GM18867 (cell line): ENCODE measurements around the gene PLCG2.

Experiments
- ATAC-seq: cut with Tn5 transposase; IDR thresholded peaks from one replicate; pipeline ENCODE4 v1.9.1; 2021; ENCODE audit warnings: mild to moderate bottlenecking, moderate library complexity; ENCODE audit not compliant: unreplicated experiment

Gene PLCG2

GRCh38 chr16:81904320-81904719 is 125.2 kb downstream of the PLCG2 start:
- no peak for ATAC-seq

DNA sequence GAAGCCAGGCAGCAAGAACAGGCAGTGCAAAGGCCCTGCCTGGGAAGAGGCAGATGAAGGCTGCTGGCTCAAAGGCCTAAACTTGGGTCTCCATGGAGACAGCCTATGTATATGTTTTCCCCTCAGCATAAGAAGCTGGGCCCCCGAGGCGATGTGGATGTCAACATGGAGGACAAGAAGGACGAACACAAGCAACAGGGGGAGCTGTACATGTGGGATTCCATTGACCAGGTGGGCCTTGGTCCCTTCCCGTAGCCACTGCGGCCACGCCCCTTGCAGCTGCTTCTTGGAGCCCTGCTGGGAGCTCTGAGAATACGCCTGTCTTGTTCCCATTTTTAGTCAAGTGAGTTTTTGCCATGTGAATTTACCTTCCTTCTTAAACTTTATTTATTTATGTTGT is 126.2 kb downstream of the PLCG2 start:
- no peak for ATAC-seq

DNA sequence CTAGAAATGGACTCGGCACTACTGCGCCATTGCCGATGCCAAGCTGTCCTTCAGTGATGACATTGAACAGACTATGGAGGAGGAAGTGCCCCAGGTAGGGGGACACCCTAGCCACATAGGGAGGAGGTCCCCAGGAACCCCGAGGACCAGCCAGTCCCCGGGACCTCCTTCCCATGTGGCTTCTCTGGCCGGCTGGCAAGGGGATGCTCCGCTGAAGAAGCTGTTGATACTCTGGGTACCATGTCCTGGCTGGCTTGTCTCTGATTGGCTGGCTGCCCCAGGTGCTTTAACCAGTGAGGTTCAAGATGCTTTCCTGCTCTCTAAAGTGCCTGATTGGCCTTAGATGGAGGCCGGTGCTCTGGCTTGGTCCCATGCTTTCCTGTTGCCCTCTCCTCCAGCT is 128.6 kb downstream of the PLCG2 start:
- ATAC-seq: no peak

- ATAC-seq: no peak
These were observed 129.6 kb downstream of the PLCG2 start for GRCh38 chr16:81908466-81909262.

- no peak for ATAC-seq
These were observed 131.3 kb downstream of the PLCG2 start for GRCh38 chr16:81910366-81910885.

DNA sequence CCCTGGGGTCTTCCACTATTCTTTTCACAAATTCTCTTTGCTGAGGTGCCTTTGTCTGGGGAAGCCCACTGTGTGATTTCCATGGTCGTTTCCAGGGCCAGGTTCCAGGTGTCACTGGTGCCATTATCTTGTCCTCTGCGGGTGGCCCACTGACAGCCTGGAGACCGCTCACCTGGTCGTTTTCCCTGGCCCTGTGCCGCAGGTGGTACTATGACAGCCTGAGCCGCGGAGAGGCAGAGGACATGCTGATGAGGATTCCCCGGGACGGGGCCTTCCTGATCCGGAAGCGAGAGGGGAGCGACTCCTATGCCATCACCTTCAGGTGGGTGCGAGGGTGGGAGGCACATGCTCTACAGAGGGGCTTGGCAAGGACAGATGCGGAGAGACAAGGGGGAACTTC is 133.3 kb downstream of the PLCG2 start:
- no peak for ATAC-seq

GRCh38 chr16:81913222-81913621 is 134.1 kb downstream of the PLCG2 start:
- ATAC-seq: no peak

GRCh38 chr16:81917375-81917774 is 138.3 kb downstream of the PLCG2 start:
- ATAC-seq: no peak

DNA sequence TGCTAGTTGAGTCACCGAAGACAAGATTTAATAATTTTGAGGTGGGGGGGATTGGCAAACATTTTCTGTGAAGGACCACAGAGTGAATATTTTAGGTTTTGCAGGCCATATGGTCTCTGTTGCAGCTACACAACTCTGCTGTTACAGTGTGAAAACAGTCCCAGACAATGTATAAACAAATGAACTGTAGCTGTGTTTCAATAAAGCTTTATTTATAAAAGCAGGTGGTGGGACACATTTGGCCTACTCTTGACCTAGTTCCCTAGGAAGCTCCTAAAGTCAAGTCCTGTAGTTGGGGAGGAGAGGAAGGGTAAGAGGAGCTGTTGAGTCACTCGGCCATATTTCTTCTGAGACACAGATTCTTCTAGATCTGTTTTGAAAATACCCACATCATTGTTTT is 139.8 kb downstream of the PLCG2 start:
- no peak for ATAC-seq

DNA sequence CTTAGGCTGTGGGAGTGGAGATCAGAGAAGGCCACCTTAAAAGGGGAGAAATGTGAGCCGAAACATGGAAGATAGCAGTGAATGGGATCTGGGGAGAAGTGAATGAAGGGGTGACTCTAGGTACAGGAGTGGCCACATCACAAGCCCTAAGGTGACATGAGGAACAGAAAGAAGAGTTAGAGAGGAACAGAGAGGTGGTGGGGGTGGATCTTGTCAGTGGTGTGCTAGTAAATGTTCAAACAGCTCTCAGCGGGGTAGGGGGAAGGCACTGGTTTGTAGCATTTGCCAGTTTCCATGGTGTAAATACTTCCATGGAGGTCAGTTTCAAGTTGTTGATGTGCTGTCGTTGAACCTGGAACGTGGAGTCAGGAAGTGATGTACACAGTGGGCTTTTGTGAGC is 141.4 kb downstream of the PLCG2 start:
- ATAC-seq: no peak

DNA sequence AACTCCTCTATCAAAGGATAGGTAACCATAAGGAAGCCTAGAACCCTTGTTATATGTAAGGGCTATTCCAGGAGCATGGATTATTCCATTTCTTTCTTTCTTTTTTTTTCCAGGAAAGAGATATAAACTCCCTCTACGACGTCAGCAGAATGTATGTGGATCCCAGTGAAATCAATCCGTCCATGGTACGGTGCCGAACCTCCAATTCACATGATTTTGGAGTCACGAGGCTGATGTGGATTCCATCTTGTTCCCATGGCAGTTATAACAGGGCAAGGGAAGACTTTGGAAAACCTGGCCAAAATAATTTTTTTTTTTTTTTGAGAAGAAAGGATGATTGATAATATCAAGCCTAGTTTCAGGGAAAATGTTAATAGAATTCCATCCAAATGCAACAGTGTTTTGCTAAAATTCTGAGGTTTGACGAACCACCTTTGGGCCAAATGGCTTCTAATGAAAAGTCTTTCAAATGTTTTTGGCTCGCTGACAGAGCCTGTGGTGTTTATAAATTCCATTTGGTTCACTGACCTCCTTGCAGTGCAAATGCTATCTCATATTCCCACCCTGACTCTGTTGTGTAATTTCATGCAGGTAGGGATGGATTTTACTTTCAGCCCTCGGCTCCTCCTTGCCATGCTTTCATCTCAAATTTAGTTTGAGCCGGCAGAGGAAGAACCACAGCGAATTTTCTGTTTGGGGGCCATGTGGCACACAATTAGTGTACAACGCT is 142.2 kb downstream of the PLCG2 start:
- no peak for ATAC-seq

GRCh38 chr16:81921843-81922584 is 142.9 kb downstream of the PLCG2 start:
- no peak for ATAC-seq

GRCh38 chr16:81923296-81923695 is 144.2 kb downstream of the PLCG2 start:
- ATAC-seq: no peak

GRCh38 chr16:81925016-81925415 is 145.9 kb downstream of the PLCG2 start:
- ATAC-seq: no peak

DNA sequence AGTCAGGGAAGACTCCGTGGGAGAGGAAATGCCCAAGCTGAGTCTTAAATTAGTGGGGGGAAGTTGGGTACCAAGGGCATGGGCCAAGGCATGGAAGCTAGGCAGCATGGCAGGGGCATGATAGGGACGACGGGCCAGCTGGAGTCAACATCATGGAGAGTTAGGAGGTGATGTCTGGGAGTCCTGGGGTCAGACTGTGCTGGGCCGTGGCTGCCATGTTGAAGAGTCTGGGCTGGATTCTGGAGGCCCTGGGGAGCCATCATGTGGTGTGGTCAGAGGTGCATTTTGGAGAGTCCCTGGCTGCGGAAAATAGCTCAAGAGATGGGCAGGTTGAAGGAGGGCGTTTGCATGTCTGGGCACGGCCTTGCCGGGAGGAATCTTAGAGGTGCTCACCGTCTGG is 146.9 kb downstream of the PLCG2 start:
- no peak for ATAC-seq

GRCh38 chr16:81927561-81928185 is 148.6 kb downstream of the PLCG2 start:
- ATAC-seq: no peak

DNA sequence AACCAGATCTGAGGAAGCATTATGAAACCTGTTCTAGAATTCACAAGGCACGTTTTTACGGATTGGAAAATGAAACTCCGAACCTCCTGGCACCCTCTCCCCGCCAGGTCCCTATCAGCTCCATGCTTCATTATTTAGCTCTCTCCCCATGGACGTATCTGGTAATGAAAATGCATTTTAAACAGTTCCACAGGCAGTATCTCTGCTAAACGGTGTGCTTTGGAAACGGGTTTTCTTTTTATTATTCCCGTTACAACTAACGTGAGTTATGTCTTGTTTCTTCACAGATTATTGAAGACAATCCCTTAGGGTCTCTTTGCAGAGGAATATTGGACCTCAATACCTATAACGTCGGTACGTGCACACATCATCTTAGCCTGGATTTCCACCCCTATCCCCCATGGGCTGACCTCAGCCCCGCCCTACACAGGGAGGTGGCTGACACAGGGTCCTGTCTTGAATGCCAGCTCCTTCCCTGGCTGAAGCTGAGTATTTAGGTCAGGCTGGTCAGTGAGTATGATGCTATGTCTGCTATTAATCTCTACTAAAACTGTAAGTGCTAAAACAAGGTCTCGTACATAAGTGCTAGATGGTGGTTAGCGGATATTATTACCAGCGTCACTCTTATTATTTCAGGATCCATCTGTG is 149.3 kb downstream of the PLCG2 start:
- ATAC-seq: no peak

DNA sequence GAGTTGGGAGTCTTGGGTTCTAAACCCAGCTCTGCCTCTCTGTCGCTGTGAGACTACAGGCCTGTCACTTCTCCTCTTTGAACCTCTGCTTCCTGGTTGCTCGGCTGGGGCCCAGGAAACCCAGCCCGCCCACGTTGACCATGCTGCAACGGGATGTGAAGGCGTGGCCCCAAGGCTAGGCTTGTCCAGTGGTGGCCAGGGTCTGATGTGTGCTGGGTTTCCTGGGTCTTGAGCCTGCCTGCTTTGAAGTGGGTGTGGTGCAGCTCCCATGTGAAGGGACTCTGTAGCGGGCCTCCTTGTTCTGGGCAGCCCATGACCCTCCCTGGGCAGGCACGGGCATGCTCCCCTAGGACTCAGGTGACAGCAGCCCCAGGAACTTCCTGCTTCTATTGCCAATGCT is 149.9 kb downstream of the PLCG2 start:
- ATAC-seq: no peak

- ATAC-seq: no peak
These were observed 150.8 kb downstream of the PLCG2 start for GRCh38 chr16:81929841-81930240.

DNA sequence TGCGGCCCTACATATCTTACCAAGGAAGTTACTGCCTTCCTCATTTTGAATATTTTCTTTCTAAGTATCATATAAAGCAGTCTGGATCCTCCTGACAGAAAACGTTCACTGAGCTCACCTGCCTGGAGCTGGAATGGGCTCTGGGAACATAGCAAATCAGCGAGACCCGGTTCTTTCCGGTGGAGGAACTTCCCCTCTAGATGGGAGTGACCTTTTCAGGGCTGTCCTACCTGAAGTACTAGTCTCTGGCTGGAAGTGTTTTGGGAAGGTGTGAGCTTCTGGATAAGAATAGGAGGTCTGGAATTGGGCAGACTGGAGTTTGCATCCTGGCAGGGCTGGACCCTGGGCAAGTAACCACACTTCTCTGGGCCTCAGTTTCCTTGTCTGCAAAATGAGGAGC is 152.8 kb downstream of the PLCG2 start:
- no peak for ATAC-seq

DNA sequence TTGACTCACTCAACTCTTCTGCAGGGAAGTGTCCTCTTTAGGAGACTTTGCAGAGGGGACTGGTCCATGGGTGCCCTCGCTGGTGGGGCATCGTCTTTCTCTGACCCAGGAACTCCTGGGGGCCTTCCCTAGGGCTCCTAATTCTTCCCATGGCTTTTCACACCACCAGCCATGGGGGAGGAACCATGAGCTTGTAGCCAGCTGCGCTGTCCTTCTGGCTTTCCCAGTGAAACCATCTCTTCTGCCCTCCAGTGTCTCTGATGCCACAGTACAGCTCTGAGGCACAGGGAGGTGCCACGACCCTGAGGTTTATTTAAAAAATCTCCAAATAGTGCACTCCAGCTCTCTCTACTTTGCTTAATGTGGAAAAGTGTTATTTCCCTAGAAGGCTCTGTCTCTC is 153.6 kb downstream of the PLCG2 start:
- no peak for ATAC-seq
